Activated CD8-positive, alpha-beta T cell treated with anti-CD3 and anti-CD28 coated beads for 36 hours (primary cell): ENCODE measurements around the gene PPP1R12A. TPM values are rescaled to one million over a fixed set of nuclear protein-coding genes. Genes with fewer than 3 reads are reported as not detected.
A peak's percentile ranks its signal among the peaks of the same experiment; 100 is the strongest.

ENCODE experiments used
- ATAC-seq: fragments of 200-7000 bp; cut with Tn5 transposase; one replicate; pipeline ENCODE4 v1.10.0; 2021; ENCODE audit warnings: mild to moderate bottlenecking, moderate library complexity
- CTCF ChIA-PET: fragments of 350-600 bp; sonication (Branson Sonifier 250); formaldehyde crosslinking; loops from one replicate; lab custom pipeline; 2021; ENCODE audit warnings: antibody characterized with exemption; lab: Charles Lee
- POLR2A ChIA-PET: fragments of 350-600 bp; sonication (Branson Sonifier 250); formaldehyde crosslinking; loops from one replicate; lab custom pipeline; 2021; ENCODE audit warnings: antibody characterized with exemption; lab: Charles Lee
- DNase-seq: peaks from one replicate; pipeline ENCODE4 v3.0.0-alpha.2; 2020
- H3K27ac Mint-ChIP-seq: one replicate; pipeline ENCODE4 v1.8.0; 2021; ENCODE audit warnings: mild to moderate bottlenecking, mixed read lengths
- H3K27me3 Mint-ChIP-seq: one replicate; pipeline ENCODE4 v1.8.0; 2021; ENCODE audit warnings: mixed read lengths
- H3K36me3 Mint-ChIP-seq: one replicate; pipeline ENCODE4 v1.8.0; 2021; ENCODE audit warnings: low read depth, mixed read lengths
- H3K4me1 Mint-ChIP-seq: one replicate; pipeline ENCODE4 v1.8.0; 2021; ENCODE audit warnings: low read depth, mixed read lengths
- H3K4me3 Mint-ChIP-seq: one replicate; pipeline ENCODE4 v1.8.0; 2021; ENCODE audit warnings: mild to moderate bottlenecking, moderate library complexity, mixed read lengths
- H3K9me3 Mint-ChIP-seq: one replicate; pipeline ENCODE4 v1.8.0; 2021; ENCODE audit warnings: mixed read lengths
- CTCF ChIP-seq: fragments of 200-600 bp; IDR thresholded peaks from one replicate; pipeline ENCODE4 v1.8.0; 2022; ENCODE audit warnings: antibody characterized with exemption, mild to moderate bottlenecking
- intact Hi-C: fragments of 100-400 bp; cut with micrococcal nuclease; formaldehyde crosslinking; loops from one replicate; pipeline ENCODE4 v1.10.0; 2022
- total RNA-seq, 2 experiments: library from RNA; stranded (reverse); gene quantifications; one replicate each; pipeline ENCODE4 v1.2.3, GENCODE V29; 2021

Gene PPP1R12A
- total RNA-seq, 2 experiments from 2014 or later, result 56.6 to 57.8 TPM

GRCh38 chr12:79747274-79747673 lies 187.6 kb downstream of the PPP1R12A start:
- ChIA-PET CTCF (no interaction called here), POLR2A (no interaction called here)
- H3K27ac Mint-ChIP-seq, result no peak overlapping the region

DNA sequence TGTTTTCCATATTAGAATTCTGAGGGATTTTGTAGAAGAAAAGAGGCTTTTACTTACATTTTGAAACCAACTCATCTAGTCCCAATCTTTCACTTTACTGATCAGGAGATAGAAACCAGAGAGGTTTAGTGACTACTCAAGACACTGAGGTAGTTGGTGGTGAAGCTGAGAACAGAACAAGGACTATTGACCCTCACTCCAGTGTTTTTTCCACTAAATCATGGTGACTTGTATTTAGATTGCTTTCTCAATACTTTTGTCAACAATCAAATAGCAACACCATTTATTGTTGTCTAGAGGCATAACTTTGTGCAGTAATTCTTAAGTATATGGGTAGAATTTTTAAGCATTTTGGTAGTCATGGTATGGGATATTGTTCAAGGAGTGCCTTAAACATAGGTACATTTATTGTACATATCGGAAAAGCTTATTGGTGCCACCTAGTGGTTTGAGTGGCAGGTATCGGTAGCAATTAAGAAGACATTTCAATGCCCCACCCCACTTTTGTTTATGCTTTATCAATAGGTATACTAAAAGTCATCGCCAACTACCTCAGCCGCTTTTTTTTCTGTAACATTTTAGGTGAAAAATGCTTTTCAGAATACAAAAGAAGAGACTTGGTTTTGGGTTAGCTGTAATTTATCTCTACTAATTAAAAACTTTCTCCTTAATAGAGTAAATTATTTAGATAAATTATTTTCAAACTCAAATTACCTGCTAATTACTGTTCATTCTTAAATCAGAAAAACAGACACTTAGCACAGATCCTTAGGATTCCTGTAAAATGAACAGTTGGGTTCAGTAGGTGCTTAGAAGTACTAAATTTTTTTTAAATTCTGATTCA lies 196.8 kb downstream of the PPP1R12A start:
- DNase-seq, result peak; percentile 56
- H3K27me3 Mint-ChIP-seq, result peaks cover 8% of the 10 kb centered on the region
- no peak overlapping the region for H3K4me3 Mint-ChIP-seq
- intact Hi-C loops, result loop anchor here (5.0 kb wide), 1 partner anchor 191 kb away; no protein-coding TSS in a partner anchor
- no peak overlapping the region for H3K27ac Mint-ChIP-seq
- ATAC-seq, result peak; percentile 34
- no peaks in the 10 kb centered on the region for H3K9me3 Mint-ChIP-seq
- ChIA-PET CTCF (interaction anchor here (0.9 to 1.9 kb wide), 6 partner anchors 13 to 361 kb away, joined by 3 to 6 read pairs (median 3); partner anchors contain the start of gene OTOGL), POLR2A (no interaction called here)
- peak; percentile 71 for TF ChIP-seq CTCF
- no peaks in the 10 kb centered on the region for H3K36me3 Mint-ChIP-seq
- H3K4me1 Mint-ChIP-seq, result no peaks in the 10 kb centered on the region

More at GRCh38 chr12:79747274-79747673, 187.6 kb downstream of the PPP1R12A start:
- no peak for TF ChIP-seq CTCF
- Mint-ChIP-seq H3K4me3 (no peak overlapping the region), H3K36me3 (no peaks in the 10 kb centered on the region), H3K4me1 (no peaks in the 10 kb centered on the region), H3K27me3 (peaks cover 6% of the 10 kb centered on the region), H3K9me3 (no peaks in the 10 kb centered on the region)
- ATAC-seq (no peak), DNase-seq (no peak)
- intact Hi-C loops, result no loop called here

DNA sequence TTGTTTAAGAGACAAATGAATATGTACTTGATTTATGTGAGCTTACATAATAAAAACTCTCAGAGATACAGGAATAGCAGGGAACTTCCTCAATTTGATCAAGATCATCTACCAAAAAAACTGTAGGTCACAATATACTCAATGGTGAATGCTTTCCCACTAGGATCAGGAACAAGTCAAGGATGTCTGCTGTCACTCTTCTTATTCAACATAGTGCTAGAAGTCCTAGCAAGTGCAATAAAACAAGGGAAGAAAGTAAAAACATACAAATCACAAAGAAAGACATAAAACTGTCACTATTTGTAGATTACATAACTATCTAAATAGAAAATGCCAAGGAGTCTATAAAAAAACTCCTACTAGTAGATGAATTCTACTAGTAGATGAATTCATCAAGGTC lies 202.3 kb downstream of the PPP1R12A start:
- TF ChIP-seq CTCF, result no peak
- CTCF ChIA-PET, result no interaction called here
- Mint-ChIP-seq H3K36me3 (no peaks in the 10 kb centered on the region), H3K9me3 (no peaks in the 10 kb centered on the region), H3K27ac (no peak overlapping the region), H3K4me1 (no peaks in the 10 kb centered on the region), H3K27me3 (peaks cover 9% of the 10 kb centered on the region), H3K4me3 (no peak overlapping the region)
- intact Hi-C loops, result no loop called here
- POLR2A ChIA-PET, result no interaction called here
- no peak for ATAC-seq
- DNase-seq, result no peak

- ChIA-PET CTCF (interaction anchor here (1.2 kb wide), 1 partner anchor 179 kb away, joined by 3 read pairs; no protein-coding TSS in a partner anchor), POLR2A (no interaction called here)
- Mint-ChIP-seq H3K27ac (no peak overlapping the region), H3K4me3 (no peak overlapping the region), H3K27me3 (peaks cover 16% of the 10 kb centered on the region), H3K4me1 (no peaks in the 10 kb centered on the region), H3K9me3 (no peaks in the 10 kb centered on the region), H3K36me3 (no peaks in the 10 kb centered on the region)
- DNase-seq (no peak), ATAC-seq (no peak)
- intact Hi-C loops, result no loop called here
- TF ChIP-seq CTCF, result no peak
Observed at GRCh38 chr12:79725987-79726386, 208.9 kb downstream of the PPP1R12A start.

Other genes starting within 250 kb of the PPP1R12A start
- gene PAWR, start 244.1 kb downstream of the PPP1R12A start, total RNA-seq, result 1 to 10 TPM; 5.5 to 5.8 TPM
- not detected for gene OTOGL, start 164.4 kb upstream of the PPP1R12A start, total RNA-seq